K562 (cell line): ENCODE results near the gene SUB1. TPM values are rescaled to one million over a fixed set of nuclear protein-coding genes. Genes with fewer than 3 reads are reported as not detected.
A peak's percentile ranks its signal among the peaks of the same experiment; 100 is the strongest.

Source experiments
- BACH1 ChIP-seq: fragments of 200-800 bp; sonication (Bioruptor generic); IDR thresholded peaks from 2 replicates; pipeline ENCODE4 v1.6.1; 2016; ENCODE audit warnings: missing genetic modification characterization, missing compliant biosample characterization
- CHD4 ChIP-seq: fragments of 200-600 bp; sonication (generic); IDR thresholded peaks from 3 replicates; pipeline ENCODE4 v1.6.1; 2012; ENCODE audit warnings: low read depth, mild to moderate bottlenecking, mixed read lengths, low read length, inconsistent platforms; ENCODE audit not compliant: insufficient read depth, insufficient replicate concordance, poor library complexity, severe bottlenecking
- HLTF ChIP-seq: fragments of 450-650 bp; IDR thresholded peaks from 2 replicates; pipeline ENCODE4 v1.6.1; 2016
- KLF6 ChIP-seq: fragments of 250-450 bp; sonication (Bioruptor Pico); IDR thresholded peaks from 2 replicates; pipeline ENCODE4 v1.4.0; 2020; ENCODE audit warnings: mild to moderate bottlenecking, moderate library complexity, borderline replicate concordance
- MEF2D ChIP-seq: conservative IDR thresholded peaks from 2 replicates; pipeline ENCODE4 v1.6.1; 2016; ENCODE audit warnings: low read depth, missing genetic modification characterization, missing compliant biosample characterization
- MTA2 ChIP-seq: fragments of 450-650 bp; IDR thresholded peaks from 2 replicates; pipeline ENCODE4 v1.6.1; 2016; ENCODE audit warnings: low read depth
- NFATC3 ChIP-seq: fragments of 450-650 bp; IDR thresholded peaks from 2 replicates; pipeline ENCODE4 v1.6.1; 2017; ENCODE audit warnings: mild to moderate bottlenecking
- PKNOX1 ChIP-seq: fragments of 450-650 bp; IDR thresholded peaks from 2 replicates; pipeline ENCODE4 v1.6.1; 2016
- SAP30 ChIP-seq: fragments of 200-600 bp; sonication (generic); IDR thresholded peaks from 2 replicates; pipeline ENCODE4 v1.6.1; 2012; ENCODE audit warnings: borderline replicate concordance, low read depth, mild to moderate bottlenecking, moderate library complexity, low read length, control low read depth, inconsistent platforms; ENCODE audit not compliant: insufficient read depth, poor library complexity, severe bottlenecking
- SMARCC2 ChIP-seq: fragments of 450-650 bp; IDR thresholded peaks from 2 replicates; pipeline ENCODE4 v1.6.1; 2017; ENCODE audit warnings: antibody characterized with exemption, moderate library complexity, mild to moderate bottlenecking, low read depth
- YY1 ChIP-seq, 3 experiments: IDR thresholded peaks; 2 replicates each; pipeline ENCODE4 v1.6.1; 2011; ENCODE audit warnings: low read length in 2 of 3, mild to moderate bottlenecking in 2 of 3, moderate library complexity in 2 of 3, borderline replicate concordance in 1 of 3, control low read depth in 1 of 3, low read depth in 1 of 3; ENCODE audit not compliant: insufficient read depth in 3 of 3, insufficient replicate concordance in 2 of 3, control insufficient read depth in 1 of 3, insufficient read length in 1 of 3; ENCODE audit errors: extremely low read depth in 1 of 3
- polyA plus RNA-seq, 8 experiments: library from polyadenylated mRNA; depleted of rRNA in 4 of 8; stranded (reverse) in 5 of 8; unstranded in 3 of 8; fragments of >200 nt; fragmentation: Nextera tagmentation in 2 of 8; fragmentation: Illumina TruSeq in 1 of 8; extraction: Ambion mirVana in 2 of 8; extraction: Trizol in 1 of 8; gene quantifications; 2 replicates each; pipeline versions ENCODE4 v1.2.1 to v1.2.3, GENCODE V29; 2011 to 2014; ENCODE audit warnings: inconsistent platforms in 1 of 8, missing spikeins in 1 of 8
- total RNA-seq, 7 experiments: library from RNA; depleted of rRNA in 6 of 7; stranded (reverse); fragments of >200 nt in 6 of 7; fragmentation: Illumina TruSeq in 2 of 7; extraction: Trizol in 2 of 7; gene quantifications; 2 replicates each; pipeline versions ENCODE4 v1.2.1 to v1.2.3, GENCODE V29; 2011 to 2021; ENCODE audit warnings: low replicate concordance in 1 of 7
- TF ChIP-seq, protein P1 (sequence below): fragments of 450-650 bp; conservative IDR thresholded peaks from 2 replicates; pipeline ENCODE4 v1.6.1; 2016; ENCODE audit warnings: missing genetic modification characterization, low read depth, mild to moderate bottlenecking, missing compliant biosample characterization, moderate library complexity
- TF ChIP-seq, protein P2 (sequence below): sonication (generic); formaldehyde crosslinking; IDR thresholded peaks from 2 replicates; pipeline ENCODE4 v1.8.0; 2022; ENCODE audit warnings: mild to moderate bottlenecking, missing genetic modification reagents
- TF ChIP-seq, protein P3 (sequence below): fragments of 150-350 bp; IDR thresholded peaks from 2 replicates; pipeline ENCODE4 v1.6.1; 2014; ENCODE audit warnings: low read depth, mild to moderate bottlenecking, low read length, borderline replicate concordance
- TF ChIP-seq, protein P4 (sequence below): fragments of 250-450 bp; sonication (Bioruptor Pico); IDR thresholded peaks from 2 replicates; pipeline ENCODE4 v1.4.0; 2020

The SUB1 gene
- total and polyA plus RNA-seq, 9 of the 15 experiments (the other 6 are each of a cell fraction or from before 2014, with no cell fraction given) = 336 to 1,031 (median 700) TPM

DNA sequence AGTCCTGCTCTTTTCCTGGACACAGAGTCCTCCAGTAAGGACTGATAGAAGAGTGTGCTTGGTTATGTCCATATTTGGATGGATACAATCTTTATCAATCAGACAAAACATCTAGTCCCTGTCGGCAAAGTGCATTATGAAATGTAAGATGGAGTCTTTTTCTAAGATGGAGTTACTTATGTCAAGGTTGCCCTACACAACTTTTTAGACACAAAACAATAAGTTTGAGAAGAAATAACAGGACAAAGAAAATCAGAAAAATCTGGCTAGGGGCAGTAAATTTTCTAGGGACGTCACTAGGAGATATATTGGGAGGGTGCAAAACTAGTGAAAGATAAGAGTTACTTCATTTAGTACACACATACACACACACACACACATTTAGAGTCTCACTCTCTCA, 23.3 kb upstream of the SUB1 start (continued):
- TF ChIP-seq, protein P1, sequence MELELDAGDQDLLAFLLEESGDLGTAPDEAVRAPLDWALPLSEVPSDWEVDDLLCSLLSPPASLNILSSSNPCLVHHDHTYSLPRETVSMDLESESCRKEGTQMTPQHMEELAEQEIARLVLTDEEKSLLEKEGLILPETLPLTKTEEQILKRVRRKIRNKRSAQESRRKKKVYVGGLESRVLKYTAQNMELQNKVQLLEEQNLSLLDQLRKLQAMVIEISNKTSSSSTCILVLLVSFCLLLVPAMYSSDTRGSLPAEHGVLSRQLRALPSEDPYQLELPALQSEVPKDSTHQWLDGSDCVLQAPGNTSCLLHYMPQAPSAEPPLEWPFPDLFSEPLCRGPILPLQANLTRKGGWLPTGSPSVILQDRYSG (tag) = peak; percentile 96
- TF ChIP-seq MTA2 = no peak
- TF ChIP-seq, protein P2, sequence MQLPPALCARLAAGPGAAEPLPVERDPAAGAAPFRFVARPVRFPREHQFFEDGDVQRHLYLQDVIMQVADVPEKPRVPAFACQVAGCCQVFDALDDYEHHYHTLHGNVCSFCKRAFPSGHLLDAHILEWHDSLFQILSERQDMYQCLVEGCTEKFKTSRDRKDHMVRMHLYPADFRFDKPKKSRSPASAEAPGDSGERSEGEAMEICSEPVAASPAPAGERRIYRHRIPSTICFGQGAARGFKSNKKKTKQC (CRISPR knock-in tag) = no peak
- TF ChIP-seq SMARCC2 = no peak
- no peak for TF ChIP-seq PKNOX1
- no peak for TF ChIP-seq CHD4
- no peak for TF ChIP-seq HLTF
- no peak for TF ChIP-seq SAP30
- TF ChIP-seq YY1 (IDR thresholded peaks at IDR 0.05; ENCODE audit: borderline replicate concordance in 1 of 3, control insufficient read depth in 1 of 3, extremely low read depth in 1 of 3, insufficient read depth in 3 of 3, insufficient read length in 1 of 3, insufficient replicate concordance in 2 of 3, low read depth in 1 of 3, low read length in 2 of 3) = no peak
- peak; percentile 90; the same call in 1 of the 2 replicates for TF ChIP-seq KLF6 (CRISPR knock-in tag)
- TF ChIP-seq, protein P3, sequence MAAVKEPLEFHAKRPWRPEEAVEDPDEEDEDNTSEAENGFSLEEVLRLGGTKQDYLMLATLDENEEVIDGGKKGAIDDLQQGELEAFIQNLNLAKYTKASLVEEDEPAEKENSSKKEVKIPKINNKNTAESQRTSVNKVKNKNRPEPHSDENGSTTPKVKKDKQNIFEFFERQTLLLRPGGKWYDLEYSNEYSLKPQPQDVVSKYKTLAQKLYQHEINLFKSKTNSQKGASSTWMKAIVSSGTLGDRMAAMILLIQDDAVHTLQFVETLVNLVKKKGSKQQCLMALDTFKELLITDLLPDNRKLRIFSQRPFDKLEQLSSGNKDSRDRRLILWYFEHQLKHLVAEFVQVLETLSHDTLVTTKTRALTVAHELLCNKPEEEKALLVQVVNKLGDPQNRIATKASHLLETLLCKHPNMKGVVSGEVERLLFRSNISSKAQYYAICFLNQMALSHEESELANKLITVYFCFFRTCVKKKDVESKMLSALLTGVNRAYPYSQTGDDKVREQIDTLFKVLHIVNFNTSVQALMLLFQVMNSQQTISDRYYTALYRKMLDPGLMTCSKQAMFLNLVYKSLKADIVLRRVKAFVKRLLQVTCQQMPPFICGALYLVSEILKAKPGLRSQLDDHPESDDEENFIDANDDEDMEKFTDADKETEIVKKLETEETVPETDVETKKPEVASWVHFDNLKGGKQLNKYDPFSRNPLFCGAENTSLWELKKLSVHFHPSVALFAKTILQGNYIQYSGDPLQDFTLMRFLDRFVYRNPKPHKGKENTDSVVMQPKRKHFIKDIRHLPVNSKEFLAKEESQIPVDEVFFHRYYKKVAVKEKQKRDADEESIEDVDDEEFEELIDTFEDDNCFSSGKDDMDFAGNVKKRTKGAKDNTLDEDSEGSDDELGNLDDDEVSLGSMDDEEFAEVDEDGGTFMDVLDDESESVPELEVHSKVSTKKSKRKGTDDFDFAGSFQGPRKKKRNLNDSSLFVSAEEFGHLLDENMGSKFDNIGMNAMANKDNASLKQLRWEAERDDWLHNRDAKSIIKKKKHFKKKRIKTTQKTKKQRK = no peak
- peak; percentile 67; the same call in 1 of the 2 replicates for TF ChIP-seq BACH1 (tag)
- no peak for TF ChIP-seq NFATC3
- TF ChIP-seq, protein P4, sequence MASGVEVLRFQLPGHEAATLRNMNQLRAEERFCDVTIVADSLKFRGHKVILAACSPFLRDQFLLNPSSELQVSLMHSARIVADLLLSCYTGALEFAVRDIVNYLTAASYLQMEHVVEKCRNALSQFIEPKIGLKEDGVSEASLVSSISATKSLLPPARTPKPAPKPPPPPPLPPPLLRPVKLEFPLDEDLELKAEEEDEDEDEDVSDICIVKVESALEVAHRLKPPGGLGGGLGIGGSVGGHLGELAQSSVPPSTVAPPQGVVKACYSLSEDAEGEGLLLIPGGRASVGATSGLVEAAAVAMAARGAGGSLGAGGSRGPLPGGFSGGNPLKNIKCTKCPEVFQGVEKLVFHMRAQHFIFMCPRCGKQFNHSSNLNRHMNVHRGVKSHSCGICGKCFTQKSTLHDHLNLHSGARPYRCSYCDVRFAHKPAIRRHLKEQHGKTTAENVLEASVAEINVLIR (CRISPR knock-in tag) = 0 out of 2 replicates have a peak, but pooled peaks have one; percentile 9
- TF ChIP-seq MEF2D (tag) = peak; percentile 58; the same call in 1 of the 2 replicates
- TF ChIP-seq, all 486 proteins: peak for 33
